ENCODE data around the gene RIMBP2. TPM values are rescaled to one million over a fixed set of nuclear protein-coding genes. Genes with fewer than 3 reads are reported as not detected.

The RIMBP2 gene
- polyA plus RNA-seq, 1 donor (not counting 4 experiments of a cell fraction or from before 2014, with no cell fraction given) = 0.16 TPM

DNA sequence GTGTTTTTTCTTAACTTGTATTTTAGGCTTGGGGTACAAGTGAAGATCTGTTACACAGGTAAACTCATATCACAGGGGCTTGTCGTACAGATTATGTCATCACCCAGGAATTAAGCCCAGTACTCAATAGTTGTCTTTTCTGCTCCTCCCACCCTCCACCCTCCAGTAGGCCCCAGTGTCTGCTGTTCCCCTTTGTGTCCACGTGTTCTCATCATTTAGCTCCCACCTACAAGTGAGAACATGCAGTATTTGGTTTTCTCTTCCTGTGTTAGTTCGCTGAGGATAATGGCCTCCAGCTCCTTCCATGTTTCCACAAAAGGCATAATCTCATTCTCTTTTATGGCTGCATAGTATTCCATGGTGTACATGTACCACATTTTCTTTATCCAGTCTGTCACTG, 166.7 kb downstream of the RIMBP2 start:
- no peaks in the 10 kb centered on the region for H3K79me2 ChIP-seq (ENCODE audit: control insufficient read depth, insufficient read depth, low read length)
- H3K36me3 ChIP-seq (ENCODE audit: control insufficient read depth in 2 of 2, extremely low read depth in 1 of 2, insufficient read depth in 2 of 2, low read length in 2 of 2) = no peaks in the 10 kb centered on the region
- no peak overlapping the region for H2AFZ ChIP-seq (ENCODE audit: control insufficient read depth, low read length)
- H3K4me3 ChIP-seq (ENCODE audit: control insufficient read depth in 2 of 3, extremely low read depth in 1 of 3, insufficient read depth in 2 of 3, low read depth in 1 of 3, low read length in 3 of 3) = no peak overlapping the region
- H3K9me1 ChIP-seq (ENCODE audit: control insufficient read depth, extremely low read depth, insufficient read depth, low read length) = no peaks in the 10 kb centered on the region
- no peak overlapping the region for H3K4me2 ChIP-seq (ENCODE audit: control insufficient read depth, extremely low read depth, insufficient read depth, low read depth, low read length)
- H3K4me1 ChIP-seq (ENCODE audit: control insufficient read depth, extremely low read depth, insufficient read depth, low read length) = no peaks in the 10 kb centered on the region
- no peak for FAIRE-seq
- no peaks in the 10 kb centered on the region for H3K27me3 ChIP-seq (ENCODE audit: control insufficient read depth, extremely low read depth, insufficient read depth, low read length)
- H3K9me3 ChIP-seq (ENCODE audit: control insufficient read depth, low read depth, low read length) = peaks cover 4% of the 10 kb centered on the region
- no peak for TF ChIP-seq EZH2 (IDR thresholded peaks at IDR 0.05; ENCODE audit: low read length)
- TF ChIP-seq, protein P1, sequence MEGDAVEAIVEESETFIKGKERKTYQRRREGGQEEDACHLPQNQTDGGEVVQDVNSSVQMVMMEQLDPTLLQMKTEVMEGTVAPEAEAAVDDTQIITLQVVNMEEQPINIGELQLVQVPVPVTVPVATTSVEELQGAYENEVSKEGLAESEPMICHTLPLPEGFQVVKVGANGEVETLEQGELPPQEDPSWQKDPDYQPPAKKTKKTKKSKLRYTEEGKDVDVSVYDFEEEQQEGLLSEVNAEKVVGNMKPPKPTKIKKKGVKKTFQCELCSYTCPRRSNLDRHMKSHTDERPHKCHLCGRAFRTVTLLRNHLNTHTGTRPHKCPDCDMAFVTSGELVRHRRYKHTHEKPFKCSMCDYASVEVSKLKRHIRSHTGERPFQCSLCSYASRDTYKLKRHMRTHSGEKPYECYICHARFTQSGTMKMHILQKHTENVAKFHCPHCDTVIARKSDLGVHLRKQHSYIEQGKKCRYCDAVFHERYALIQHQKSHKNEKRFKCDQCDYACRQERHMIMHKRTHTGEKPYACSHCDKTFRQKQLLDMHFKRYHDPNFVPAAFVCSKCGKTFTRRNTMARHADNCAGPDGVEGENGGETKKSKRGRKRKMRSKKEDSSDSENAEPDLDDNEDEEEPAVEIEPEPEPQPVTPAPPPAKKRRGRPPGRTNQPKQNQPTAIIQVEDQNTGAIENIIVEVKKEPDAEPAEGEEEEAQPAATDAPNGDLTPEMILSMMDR (optimal IDR thresholded peaks at IDR 0.05 in 1 of 3, IDR thresholded peaks at IDR 0.05 in 1 of 3, conservative IDR thresholded peaks at IDR 0.05 in 1 of 3; ENCODE audit: extremely low read depth in 1 of 3, insufficient read depth in 2 of 3, low read length in 3 of 3) = no peak
- no peak overlapping the region for H3K9ac ChIP-seq (ENCODE audit: control insufficient read depth, extremely low read depth, insufficient read depth, low read length)
- H3K27ac ChIP-seq (ENCODE audit: control insufficient read depth, insufficient read depth, low read length) = no peak overlapping the region
- no peak for DNase-seq (ENCODE audit: low read depth, low spot score)
- no peaks in the 10 kb centered on the region for H4K20me1 ChIP-seq (ENCODE audit: control insufficient read depth, extremely low read depth, insufficient read depth, low read length)
- dilution Hi-C loops (cut with MboI; ENCODE audit: extremely low pct_ligation_motif_present, low sequenced_read_pairs) = no loop called here

DNA sequence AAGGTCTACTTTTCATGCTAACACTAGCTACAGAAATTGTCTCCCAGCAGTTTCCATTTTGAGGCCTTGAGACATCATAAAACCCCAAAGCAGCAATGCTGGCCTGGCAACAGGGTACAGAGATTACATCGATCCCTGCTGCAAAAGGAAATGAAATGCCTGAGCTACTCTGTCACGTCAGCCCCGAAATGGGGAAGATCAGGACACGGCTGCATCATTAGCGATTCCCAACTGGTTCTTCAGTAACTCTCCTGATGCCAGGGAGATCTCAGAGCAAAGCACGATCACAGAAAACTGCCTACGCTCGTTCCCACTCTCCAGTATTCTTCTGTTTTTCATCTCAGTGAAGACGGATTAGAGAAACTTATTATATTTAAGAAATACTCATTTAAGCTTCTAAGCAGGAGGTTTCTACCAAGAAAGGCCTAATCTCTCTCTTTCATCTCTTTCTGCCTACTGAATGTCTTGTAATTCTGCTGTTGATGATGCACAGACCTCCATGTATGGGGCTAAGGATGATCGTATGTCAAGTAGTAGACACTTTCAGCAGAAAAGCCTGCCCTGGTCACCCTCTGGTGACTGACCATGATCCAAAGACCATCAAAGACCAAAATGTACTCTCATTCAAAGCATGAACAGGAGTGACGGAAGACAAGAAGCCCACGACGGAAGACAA, 168.5 kb downstream of the RIMBP2 start:
- Histone ChIP-seq H2AFZ (ENCODE audit: control insufficient read depth, low read length) (no peak overlapping the region), H3K4me1 (ENCODE audit: control insufficient read depth, extremely low read depth, insufficient read depth, low read length) (no peaks in the 10 kb centered on the region), H3K4me3 (ENCODE audit: control insufficient read depth in 2 of 3, extremely low read depth in 1 of 3, insufficient read depth in 2 of 3, low read depth in 1 of 3, low read length in 3 of 3) (no peak overlapping the region), H3K9me3 (ENCODE audit: control insufficient read depth, low read depth, low read length) (peaks cover 7% of the 10 kb centered on the region), H3K4me2 (ENCODE audit: control insufficient read depth, extremely low read depth, insufficient read depth, low read depth, low read length) (no peak overlapping the region), H3K27ac (ENCODE audit: control insufficient read depth, insufficient read depth, low read length) (no peak overlapping the region), H3K9ac (ENCODE audit: control insufficient read depth, extremely low read depth, insufficient read depth, low read length) (no peak overlapping the region), H3K9me1 (ENCODE audit: control insufficient read depth, extremely low read depth, insufficient read depth, low read length) (no peaks in the 10 kb centered on the region), H3K36me3 (ENCODE audit: control insufficient read depth in 2 of 2, extremely low read depth in 1 of 2, insufficient read depth in 2 of 2, low read length in 2 of 2) (no peaks in the 10 kb centered on the region), H3K27me3 (ENCODE audit: control insufficient read depth, extremely low read depth, insufficient read depth, low read length) (no peaks in the 10 kb centered on the region), H3K79me2 (ENCODE audit: control insufficient read depth, insufficient read depth, low read length) (no peaks in the 10 kb centered on the region), H4K20me1 (ENCODE audit: control insufficient read depth, extremely low read depth, insufficient read depth, low read length) (no peaks in the 10 kb centered on the region)
- dilution Hi-C loops (cut with MboI; ENCODE audit: extremely low pct_ligation_motif_present, low sequenced_read_pairs) = no loop called here
- TF ChIP-seq, protein P1 (optimal IDR thresholded peaks at IDR 0.05 in 1 of 3, IDR thresholded peaks at IDR 0.05 in 1 of 3, conservative IDR thresholded peaks at IDR 0.05 in 1 of 3; ENCODE audit: extremely low read depth in 1 of 3, insufficient read depth in 2 of 3, low read length in 3 of 3) = no peak
- no peak for TF ChIP-seq EZH2 (IDR thresholded peaks at IDR 0.05; ENCODE audit: low read length)
- no peak for FAIRE-seq
- no peak for DNase-seq (ENCODE audit: low read depth, low spot score)
